Sigmoid colon (tissue), 7 donors: ENCODE results near the gene PDS5B. TPM values are rescaled to one million over a fixed set of nuclear protein-coding genes. Genes with fewer than 3 reads are reported as not detected.

ENCODE experiments used
- DNase-seq: peaks from one replicate; pipeline ENCODE4 v3.0.0-alpha.2; 2019
- H3K27ac ChIP-seq, 4 donors: fragments of 200-600 bp; sonication (generic); one replicate each; pipeline ENCODE4 v1.5.1; 2016 to 2019; ENCODE audit warnings: mild to moderate bottlenecking in 1 of 4
- H3K27me3 ChIP-seq, 3 donors: fragments of 200-600 bp; sonication (generic); one replicate each; pipeline ENCODE4 v1.5.1; 2019; ENCODE audit warnings: mild to moderate bottlenecking in 1 of 3
- H3K36me3 ChIP-seq, 4 donors: fragments of 200-600 bp; sonication (generic); one replicate each; pipeline ENCODE4 v1.5.1; 2016 to 2019
- H3K4me1 ChIP-seq, 4 donors: fragments of 200-600 bp; sonication (generic); one replicate each; pipeline ENCODE4 v1.5.1; 2017 to 2019
- H3K4me3 ChIP-seq, 4 donors: fragments of 200-600 bp; sonication (generic); one replicate each; pipeline ENCODE4 v1.5.1; 2017 to 2019; ENCODE audit warnings: mild to moderate bottlenecking in 2 of 4, moderate library complexity in 1 of 4
- H3K9me3 ChIP-seq, 4 donors: fragments of 200-600 bp in 3 of 4; sonication (generic) in 3 of 4; one replicate each; pipeline versions ENCODE4 v1.5.1 to v1.6.1; 2013 to 2019
- EP300 ChIP-seq, 4 donors: sonication (generic); formaldehyde crosslinking; IDR thresholded peaks; one replicate each; pipeline ENCODE4 v1.6.1; 2017; ENCODE audit warnings: antibody characterized with exemption in 4 of 4
- POLR2A ChIP-seq, 2 donors: fragments of 450-650 bp; IDR thresholded peaks; one replicate each; pipeline ENCODE4 v1.6.1; 2016; ENCODE audit warnings: antibody characterized with exemption in 2 of 2, mild to moderate bottlenecking in 2 of 2, moderate library complexity in 2 of 2
- POLR2AphosphoS5 ChIP-seq, 4 donors: sonication (generic); formaldehyde crosslinking; IDR thresholded peaks; one replicate each; pipeline ENCODE4 v1.6.1; 2017; ENCODE audit warnings: antibody characterized with exemption in 4 of 4
- WGBS, 2 donors: extraction: QIAGEN DNeasy Blood & Tissue Kit; methylation state at CpG; one replicate each; pipeline ENCODE4 v1.1.7; 2013; 5-methylcytosine and 5-hydroxymethylcytosine counted together
- intact Hi-C: fragments of 100-400 bp; cut with DNase I; formaldehyde crosslinking; loops from one replicate; pipeline ENCODE4 v1.15.1; 2023
- polyA plus RNA-seq, 3 donors: library from polyadenylated mRNA; stranded (reverse); fragments of 200-250 nt; gene quantifications; one replicate each; pipeline ENCODE4 v1.2.3, GENCODE V29; 2013
- total RNA-seq, 4 donors: library from RNA; depleted of rRNA; stranded (reverse); fragments of >200 nt; gene quantifications; one replicate each; pipeline ENCODE4 v1.1.0, GENCODE V29; 2016
- TF ChIP-seq, protein P1 (sequence below), 4 experiments: fragments of 450-650 bp in 3 of 4; fragments of 200-600 bp in 1 of 4; IDR thresholded peaks; one replicate each; pipeline ENCODE4 v1.5.1; 2016 to 2019; ENCODE audit warnings: antibody characterized with exemption in 4 of 4, mild to moderate bottlenecking in 3 of 4, moderate library complexity in 2 of 4
- donor health status: healthy with polysubstance abuse.
- donor health status: Bipolar disorder and iron deficiency.
- donor health status: healthy.

PDS5B gene
- total and polyA plus RNA-seq, 7 donors: 3.6 to 65.0 (median 52.8) TPM

DNA sequence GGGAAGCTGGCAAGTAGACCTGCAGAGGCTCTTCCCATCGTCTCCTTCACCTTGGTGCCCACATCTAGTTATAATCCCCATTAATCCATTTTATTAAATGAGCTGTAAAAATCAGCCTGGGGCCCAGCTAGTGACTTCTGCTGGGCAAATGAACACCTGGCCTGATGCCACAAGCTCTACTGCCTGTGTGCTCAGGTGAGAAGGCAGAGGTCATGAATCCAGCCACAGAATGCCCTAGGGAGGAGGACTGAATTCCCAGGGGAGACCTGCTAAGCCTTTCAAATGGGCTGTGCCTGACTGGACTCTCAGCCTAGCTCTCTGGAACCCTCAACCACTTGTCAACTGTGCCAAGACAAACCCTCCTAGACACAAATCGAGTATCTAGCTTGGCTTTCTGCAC lies 74.0 kb downstream of the PDS5B start:
- WGBS, 2 donors: 83 to 86% methylated on average over 2 of the region's 2 CpGs
- peaks cover 0 to 12% (median 0%) of the 10 kb centered on the region in 4 donors for H3K36me3 ChIP-seq
- no peaks in the 10 kb centered on the region for H3K27me3 ChIP-seq
- no peaks in the 10 kb centered on the region for H3K4me1 ChIP-seq
- intact Hi-C loops: no loop called here
- TF ChIP-seq, protein P1, sequence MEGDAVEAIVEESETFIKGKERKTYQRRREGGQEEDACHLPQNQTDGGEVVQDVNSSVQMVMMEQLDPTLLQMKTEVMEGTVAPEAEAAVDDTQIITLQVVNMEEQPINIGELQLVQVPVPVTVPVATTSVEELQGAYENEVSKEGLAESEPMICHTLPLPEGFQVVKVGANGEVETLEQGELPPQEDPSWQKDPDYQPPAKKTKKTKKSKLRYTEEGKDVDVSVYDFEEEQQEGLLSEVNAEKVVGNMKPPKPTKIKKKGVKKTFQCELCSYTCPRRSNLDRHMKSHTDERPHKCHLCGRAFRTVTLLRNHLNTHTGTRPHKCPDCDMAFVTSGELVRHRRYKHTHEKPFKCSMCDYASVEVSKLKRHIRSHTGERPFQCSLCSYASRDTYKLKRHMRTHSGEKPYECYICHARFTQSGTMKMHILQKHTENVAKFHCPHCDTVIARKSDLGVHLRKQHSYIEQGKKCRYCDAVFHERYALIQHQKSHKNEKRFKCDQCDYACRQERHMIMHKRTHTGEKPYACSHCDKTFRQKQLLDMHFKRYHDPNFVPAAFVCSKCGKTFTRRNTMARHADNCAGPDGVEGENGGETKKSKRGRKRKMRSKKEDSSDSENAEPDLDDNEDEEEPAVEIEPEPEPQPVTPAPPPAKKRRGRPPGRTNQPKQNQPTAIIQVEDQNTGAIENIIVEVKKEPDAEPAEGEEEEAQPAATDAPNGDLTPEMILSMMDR (IDR thresholded peaks at IDR 0.05): no peak
- TF ChIP-seq POLR2A (IDR thresholded peaks at IDR 0.05) (no peak), EP300 (IDR thresholded peaks at IDR 0.05) (no peak), POLR2AphosphoS5 (IDR thresholded peaks at IDR 0.05) (no peak)
- H3K27ac ChIP-seq: no peak overlapping the region
- H3K4me3 ChIP-seq: no peak overlapping the region
- DNase-seq: no peak
- H3K9me3 ChIP-seq: peaks cover 0 to 4% (median 0%) of the 10 kb centered on the region in 4 donors

DNA sequence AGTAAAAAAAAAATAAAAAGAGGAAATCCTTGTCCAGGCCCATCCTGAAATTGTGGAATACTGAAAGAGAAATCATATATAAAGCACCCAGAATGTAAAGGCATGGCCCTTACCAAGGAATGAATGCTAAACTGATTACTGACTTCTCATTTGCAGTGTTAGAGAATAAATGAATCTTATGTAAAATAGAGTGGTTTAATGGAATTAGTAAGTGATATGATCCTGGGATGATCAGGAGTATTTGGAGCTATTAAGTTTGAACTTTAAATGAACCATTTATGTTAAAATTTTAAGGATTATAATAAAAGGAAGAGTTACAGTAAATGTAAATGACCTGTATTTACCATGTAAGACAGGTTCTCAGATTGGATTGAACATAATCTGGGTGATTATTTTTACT lies 75.4 kb downstream of the PDS5B start:
- H3K27me3 ChIP-seq: no peaks in the 10 kb centered on the region
- no peaks in the 10 kb centered on the region for H3K4me1 ChIP-seq
- no peak for TF ChIP-seq POLR2A (IDR thresholded peaks at IDR 0.05)
- TF ChIP-seq POLR2AphosphoS5 (IDR thresholded peaks at IDR 0.05): no peak
- TF ChIP-seq EP300 (IDR thresholded peaks at IDR 0.05): no peak
- TF ChIP-seq, protein P1 (IDR thresholded peaks at IDR 0.05): no peak
- intact Hi-C loops: no loop called here
- H3K9me3 ChIP-seq: peaks cover 0 to 4% (median 0%) of the 10 kb centered on the region in 4 donors
- no peak overlapping the region for H3K27ac ChIP-seq
- no peak overlapping the region for H3K4me3 ChIP-seq
- DNase-seq: no peak
- peaks cover 0 to 12% (median 0%) of the 10 kb centered on the region in 4 donors for H3K36me3 ChIP-seq

DNA sequence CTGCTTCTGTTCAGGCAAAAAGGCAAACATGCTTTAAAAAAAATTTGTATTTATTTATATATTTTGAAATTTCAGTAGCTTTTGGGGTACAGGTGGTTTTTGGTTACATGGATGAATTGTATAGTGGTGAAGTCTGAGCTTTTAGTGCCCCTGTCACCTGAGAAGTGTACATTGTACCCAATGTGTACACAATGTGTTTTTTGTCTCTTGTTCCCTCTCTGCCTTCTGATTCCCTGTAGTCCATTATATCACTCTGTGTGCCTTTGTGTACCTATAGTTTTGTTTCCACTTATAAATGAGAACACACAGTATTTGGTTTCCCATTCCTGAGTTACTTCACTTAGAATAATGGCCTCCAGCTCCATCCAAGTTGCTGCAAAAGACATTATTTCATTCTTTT lies 77.4 kb downstream of the PDS5B start:
- no peak for DNase-seq
- Histone ChIP-seq H3K36me3 (peaks cover 0 to 12% (median 0%) of the 10 kb centered on the region in 4 donors), H3K27me3 (no peaks in the 10 kb centered on the region), H3K4me3 (no peak overlapping the region), H3K27ac (no peak overlapping the region), H3K4me1 (no peaks in the 10 kb centered on the region), H3K9me3 (no peaks in the 10 kb centered on the region)
- intact Hi-C loops: no loop called here
- TF ChIP-seq EP300 (IDR thresholded peaks at IDR 0.05) (no peak), POLR2A (IDR thresholded peaks at IDR 0.05) (no peak), POLR2AphosphoS5 (IDR thresholded peaks at IDR 0.05) (no peak)
- TF ChIP-seq, protein P1 (IDR thresholded peaks at IDR 0.05): no peak

DNA sequence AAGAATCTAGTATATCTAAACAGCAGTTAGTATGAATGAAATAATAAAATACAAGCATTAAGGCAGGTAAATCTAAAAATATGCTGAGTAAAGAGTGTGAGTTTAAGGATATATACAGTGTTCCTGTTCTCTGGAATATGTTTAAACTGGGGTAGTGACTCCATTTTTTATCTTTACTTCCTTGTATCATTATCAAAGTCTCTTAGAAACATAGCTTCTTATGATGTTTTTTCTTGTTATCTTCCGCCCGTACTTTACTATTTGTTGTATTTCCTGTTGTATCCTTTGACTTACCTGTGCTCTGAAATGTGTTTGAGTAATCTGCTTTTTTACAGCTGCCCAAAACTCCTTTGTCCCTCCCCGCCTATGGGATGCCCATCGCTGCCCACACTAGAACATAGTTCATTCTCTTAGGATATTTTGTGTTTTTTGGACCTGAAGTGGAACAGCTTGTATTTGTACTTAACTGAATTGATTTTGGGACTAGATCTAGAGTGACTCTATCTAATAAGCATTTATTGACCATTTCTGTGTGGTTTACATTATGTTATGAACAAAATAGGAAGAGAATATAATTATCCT lies 80.8 kb downstream of the PDS5B start:
- no peaks in the 10 kb centered on the region for H3K9me3 ChIP-seq
- no peak overlapping the region for H3K27ac ChIP-seq
- TF ChIP-seq, protein P1 (IDR thresholded peaks at IDR 0.05): no peak
- DNase-seq: no peak
- H3K4me1 ChIP-seq: no peaks in the 10 kb centered on the region
- no peak overlapping the region for H3K4me3 ChIP-seq
- no peaks in the 10 kb centered on the region for H3K27me3 ChIP-seq
- intact Hi-C loops: no loop called here
- 22 to 75% methylated on average over 4 of the region's 4 CpGs for WGBS, 2 donors
- H3K36me3 ChIP-seq: peaks cover 0 to 5% (median 0%) of the 10 kb centered on the region in 4 donors

DNA sequence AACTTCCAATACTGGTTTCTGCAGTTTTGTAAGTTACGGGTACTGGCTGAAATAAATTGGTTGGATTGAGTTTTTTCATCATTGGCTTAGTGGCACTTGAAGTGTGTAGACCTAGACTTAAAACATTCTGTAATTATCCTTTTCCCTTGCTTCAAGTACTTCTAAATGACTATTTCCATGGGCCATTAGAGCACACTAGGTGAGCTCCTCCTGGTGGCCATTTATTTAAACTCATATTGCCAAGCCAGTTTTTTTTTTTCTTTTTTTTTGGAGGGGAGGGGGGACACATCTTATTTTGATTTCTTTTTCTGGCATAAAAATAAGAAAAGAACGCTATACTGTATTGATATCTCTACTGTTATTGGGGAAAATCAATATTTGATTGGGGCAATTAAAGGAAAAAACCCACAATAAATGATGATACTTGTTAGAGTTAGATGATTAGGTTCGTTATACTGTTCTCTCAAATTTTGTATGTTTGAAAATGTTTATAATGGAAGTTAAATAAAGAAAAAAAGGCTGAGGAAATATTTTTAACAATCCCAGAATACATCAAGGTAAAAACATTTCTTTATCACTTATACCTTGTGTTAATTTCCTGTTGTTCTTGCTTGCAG lies 82.9 kb downstream of the PDS5B start:
- TF ChIP-seq, protein P1 (IDR thresholded peaks at IDR 0.05): peak; percentile 33 to 59 (median 48)
- TF ChIP-seq EP300 (IDR thresholded peaks at IDR 0.05): no peak
- Histone ChIP-seq H3K27me3 (no peaks in the 10 kb centered on the region), H3K4me3 (no peak overlapping the region), H3K4me1 (no peaks in the 10 kb centered on the region), H3K9me3 (no peaks in the 10 kb centered on the region), H3K36me3 (peaks cover 0 to 22% (median 0%) of the 10 kb centered on the region in 4 donors), H3K27ac (no peak overlapping the region)
- intact Hi-C loops: no loop called here
- WGBS, 2 donors: 68 to 80% methylated on average over 3 of the region's 3 CpGs
- no peak for DNase-seq
